Lung microvascular endothelial cell (primary cell): ENCODE measurements around the gene DGKI. TPM values are rescaled to one million over a fixed set of nuclear protein-coding genes. Genes with fewer than 3 reads are reported as not detected.

ENCODE experiments used
- DNase-seq, 2 donors: peaks; one replicate each; pipeline versions ENCODE4 v3.0.0 to v3.0.0-alpha.2; 2010; ENCODE audit warnings: low read depth in 2 of 2
- total RNA-seq: library from RNA; depleted of rRNA; stranded (reverse); fragments of >200 nt; gene quantifications from 2 replicates; pipeline ENCODE4 v1.2.1, GENCODE V29; 2014

DGKI gene
- total RNA-seq, 1 donor from 2014 or later: 2.6 TPM

- no peak for DNase-seq
These were observed 300.1 kb downstream of the DGKI start for GRCh38 chr7:137546671-137547070.

- DNase-seq: no peak
These were observed 300.8 kb downstream of the DGKI start for GRCh38 chr7:137546009-137546408.

- no peak for DNase-seq
These were observed 301.6 kb downstream of the DGKI start for GRCh38 chr7:137545059-137545716.

GRCh38 chr7:137544453-137545058 lies 302.2 kb downstream of the DGKI start:
- DNase-seq: no peak

GRCh38 chr7:137539111-137539715 lies 307.6 kb downstream of the DGKI start:
- peak in 1 of 2 donors; percentile 2 for DNase-seq

- peak in 1 of 2 donors; percentile 9 for DNase-seq
These were observed 308.4 kb downstream of the DGKI start for GRCh38 chr7:137538361-137538762.

- DNase-seq: no peak
These were observed 311.2 kb downstream of the DGKI start for GRCh38 chr7:137535579-137535978.

- no peak for DNase-seq
These were observed 315.1 kb downstream of the DGKI start for GRCh38 chr7:137531671-137532070.

GRCh38 chr7:137527634-137528033 lies 319.1 kb downstream of the DGKI start:
- no peak for DNase-seq

GRCh38 chr7:137523171-137523570 lies 323.6 kb downstream of the DGKI start:
- no peak for DNase-seq

GRCh38 chr7:137521451-137521850 lies 325.3 kb downstream of the DGKI start:
- DNase-seq: no peak

- no peak for DNase-seq
These were observed 326.8 kb downstream of the DGKI start for GRCh38 chr7:137519947-137520346.

GRCh38 chr7:137519181-137519691 lies 327.5 kb downstream of the DGKI start:
- peak in 1 of 2 donors; percentile 45 for DNase-seq

GRCh38 chr7:137513091-137513490 lies 333.7 kb downstream of the DGKI start:
- DNase-seq: no peak

- no peak for DNase-seq
These were observed 339.7 kb downstream of the DGKI start for GRCh38 chr7:137507096-137507495.

GRCh38 chr7:137506031-137506430 lies 340.7 kb downstream of the DGKI start:
- no peak for DNase-seq

- no peak for DNase-seq
These were observed 345.2 kb downstream of the DGKI start for GRCh38 chr7:137501562-137501961.

GRCh38 chr7:137492889-137493288 lies 353.9 kb downstream of the DGKI start:
- no peak for DNase-seq

GRCh38 chr7:137489880-137490279 lies 356.9 kb downstream of the DGKI start:
- DNase-seq: no peak

- no peak for DNase-seq
These were observed 358.7 kb downstream of the DGKI start for GRCh38 chr7:137488038-137488437.

- no peak for DNase-seq
These were observed 361.0 kb downstream of the DGKI start for GRCh38 chr7:137485818-137486217.

- DNase-seq: no peak
These were observed 362.4 kb downstream of the DGKI start for GRCh38 chr7:137484326-137484725.

- no peak for DNase-seq
These were observed 364.3 kb downstream of the DGKI start for GRCh38 chr7:137482466-137482865.
